K562 (cell line): ENCODE measurements around the gene SORCS2.

Source experiments
- GABPB1 ChIP-seq: sonication (generic); formaldehyde crosslinking; IDR thresholded peaks from 2 replicates; pipeline ENCODE4 v1.8.0; 2022; ENCODE audit warnings: mild to moderate bottlenecking, missing genetic modification reagents
- GATAD2B ChIP-seq: fragments of 450-650 bp; IDR thresholded peaks from 2 replicates; pipeline ENCODE4 v1.6.1; 2017; ENCODE audit warnings: mild to moderate bottlenecking, borderline replicate concordance

- TF ChIP-seq GABPB1 (CRISPR knock-in tag), result no peak
- TF ChIP-seq GATAD2B, result no peak
Observed at GRCh38 chr4:7259039-7259438, 66.7 kb downstream of the SORCS2 start.
